Body of pancreas (tissue), 4 donors: Measurements from ENCODE around the gene TRIM24.

Source experiments
- POLR2A ChIP-seq, 3 donors: fragments of 450-650 bp; IDR thresholded peaks; one replicate each; pipeline ENCODE4 v1.6.1; 2016; ENCODE audit warnings: antibody characterized with exemption in 3 of 3, mild to moderate bottlenecking in 2 of 3
- TF ChIP-seq, protein P1 (sequence below), 7 experiments: fragments of 450-650 bp in 4 of 7; fragments of 200-600 bp in 3 of 7; sonication (generic) in 3 of 7; IDR thresholded peaks; one replicate each; pipeline ENCODE4 v1.5.1; 2016 to 2019; ENCODE audit warnings: antibody characterized with exemption in 7 of 7

DNA sequence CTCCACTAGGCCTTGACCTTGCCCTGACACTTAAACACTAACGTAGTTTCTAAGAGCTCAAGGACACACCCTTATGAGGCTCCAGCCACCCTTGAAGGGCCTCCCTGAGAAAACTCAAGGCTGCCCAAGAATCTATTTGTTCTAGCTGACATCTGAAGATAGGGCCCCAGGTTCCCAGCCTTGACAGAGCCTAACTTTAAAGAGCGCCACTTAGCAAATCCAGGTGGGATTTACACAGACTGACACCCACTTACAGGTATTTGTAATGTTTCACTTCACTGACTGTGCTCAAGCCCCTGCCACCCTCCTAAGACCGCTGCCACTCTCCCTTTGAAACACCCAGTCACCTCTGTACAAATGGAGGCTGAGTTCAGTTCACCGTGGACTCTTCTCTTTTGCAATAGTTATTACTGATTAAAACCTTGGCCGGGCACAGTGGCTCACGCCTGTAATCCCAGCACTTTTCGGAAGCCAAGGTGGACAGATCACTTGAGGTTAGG, 150.7 kb downstream of the TRIM24 start:
- TF ChIP-seq, protein P1, sequence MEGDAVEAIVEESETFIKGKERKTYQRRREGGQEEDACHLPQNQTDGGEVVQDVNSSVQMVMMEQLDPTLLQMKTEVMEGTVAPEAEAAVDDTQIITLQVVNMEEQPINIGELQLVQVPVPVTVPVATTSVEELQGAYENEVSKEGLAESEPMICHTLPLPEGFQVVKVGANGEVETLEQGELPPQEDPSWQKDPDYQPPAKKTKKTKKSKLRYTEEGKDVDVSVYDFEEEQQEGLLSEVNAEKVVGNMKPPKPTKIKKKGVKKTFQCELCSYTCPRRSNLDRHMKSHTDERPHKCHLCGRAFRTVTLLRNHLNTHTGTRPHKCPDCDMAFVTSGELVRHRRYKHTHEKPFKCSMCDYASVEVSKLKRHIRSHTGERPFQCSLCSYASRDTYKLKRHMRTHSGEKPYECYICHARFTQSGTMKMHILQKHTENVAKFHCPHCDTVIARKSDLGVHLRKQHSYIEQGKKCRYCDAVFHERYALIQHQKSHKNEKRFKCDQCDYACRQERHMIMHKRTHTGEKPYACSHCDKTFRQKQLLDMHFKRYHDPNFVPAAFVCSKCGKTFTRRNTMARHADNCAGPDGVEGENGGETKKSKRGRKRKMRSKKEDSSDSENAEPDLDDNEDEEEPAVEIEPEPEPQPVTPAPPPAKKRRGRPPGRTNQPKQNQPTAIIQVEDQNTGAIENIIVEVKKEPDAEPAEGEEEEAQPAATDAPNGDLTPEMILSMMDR (IDR thresholded peaks at IDR 0.05), result peak in 1 of 7 experiments; percentile 17
- peak in 1 of 3 donors; percentile 35 for TF ChIP-seq POLR2A (IDR thresholded peaks at IDR 0.05)
